Measurements from ENCODE around the gene OR52N2. TPM values are rescaled to one million over a fixed set of nuclear protein-coding genes. Genes with fewer than 3 reads are reported as not detected.

The OR52N2 gene
- total RNA-seq, 1 donor from 2014 or later: not detected

GRCh38 chr11:5803982-5804381 lies 4.7 kb upstream of the OR52N2 start:
- H3K27me3 ChIP-seq: no peaks in the 10 kb centered on the region
- TF ChIP-seq POLR2A (IDR thresholded peaks at IDR 0.05): no peak
- TF ChIP-seq CTCF (IDR thresholded peaks at IDR 0.05): no peak
- no peak for TF ChIP-seq POLR2AphosphoS5 (IDR thresholded peaks at IDR 0.05; ENCODE audit: insufficient read depth in 1 of 2, low read depth in 1 of 2)
- DNase-seq (ENCODE audit: extremely low spot score in 2 of 2): no peak
- H3K4me3 ChIP-seq: no peak overlapping the region
- no peak overlapping the region for H3K27ac ChIP-seq
- H3K36me3 ChIP-seq: no peaks in the 10 kb centered on the region
- intact Hi-C loops (cut with DNase I): loop anchor here (10.0 kb wide), 1 partner anchor 329 kb away; no protein-coding TSS in a partner anchor
- H3K4me1 ChIP-seq: no peaks in the 10 kb centered on the region
- no peaks in the 10 kb centered on the region for H3K9me3 ChIP-seq

GRCh38 chr11:5807580-5807979 lies 1.1 kb upstream of the OR52N2 start:
- TF ChIP-seq POLR2A (IDR thresholded peaks at IDR 0.05) (no peak), CTCF (IDR thresholded peaks at IDR 0.05) (no peak), POLR2AphosphoS5 (IDR thresholded peaks at IDR 0.05; ENCODE audit: insufficient read depth in 1 of 2, low read depth in 1 of 2) (no peak)
- intact Hi-C loops (cut with DNase I): loop anchor here (10.0 kb wide), 1 partner anchor 333 kb away; no protein-coding TSS in a partner anchor
- no peaks in the 10 kb centered on the region for H3K27me3 ChIP-seq
- H3K36me3 ChIP-seq: no peaks in the 10 kb centered on the region
- DNase-seq (ENCODE audit: extremely low spot score in 2 of 2): no peak
- H3K27ac ChIP-seq: no peak overlapping the region
- H3K4me1 ChIP-seq: no peaks in the 10 kb centered on the region
- H3K4me3 ChIP-seq: no peak overlapping the region
- H3K9me3 ChIP-seq: no peaks in the 10 kb centered on the region

- Histone ChIP-seq H3K9me3 (no peaks in the 10 kb centered on the region), H3K36me3 (no peaks in the 10 kb centered on the region), H3K4me1 (no peaks in the 10 kb centered on the region), H3K27ac (no peak overlapping the region), H3K27me3 (no peaks in the 10 kb centered on the region), H3K4me3 (peak overlapping the region; percentile 30 to 42)
- TF ChIP-seq POLR2AphosphoS5 (IDR thresholded peaks at IDR 0.05; ENCODE audit: insufficient read depth in 1 of 2, low read depth in 1 of 2) (no peak), POLR2A (IDR thresholded peaks at IDR 0.05) (no peak), CTCF (IDR thresholded peaks at IDR 0.05) (no peak)
- intact Hi-C loops (cut with DNase I): loop anchor here (10.0 kb wide), 1 partner anchor 334 kb away; no protein-coding TSS in a partner anchor
- DNase-seq (ENCODE audit: extremely low spot score in 2 of 2): no peak
Observed at GRCh38 chr11:5809122-5809519, 397 bp downstream of the OR52N2 start.

- Histone ChIP-seq H3K36me3 (no peaks in the 10 kb centered on the region), H3K9me3 (no peaks in the 10 kb centered on the region), H3K4me1 (no peaks in the 10 kb centered on the region), H3K27ac (no peak overlapping the region), H3K4me3 (no peak overlapping the region), H3K27me3 (no peaks in the 10 kb centered on the region)
- intact Hi-C loops (cut with DNase I): loop anchor here (10.0 kb wide), 1 partner anchor 335 kb away; no protein-coding TSS in a partner anchor
- TF ChIP-seq POLR2AphosphoS5 (IDR thresholded peaks at IDR 0.05; ENCODE audit: insufficient read depth in 1 of 2, low read depth in 1 of 2) (no peak), CTCF (IDR thresholded peaks at IDR 0.05) (no peak)
- no peak for DNase-seq (ENCODE audit: extremely low spot score in 2 of 2)
Observed at GRCh38 chr11:5809905-5810795, 1.4 kb downstream of the OR52N2 start.

GRCh38 chr11:5815534-5815933 lies 6.8 kb downstream of the OR52N2 start:
- intact Hi-C loops (cut with DNase I): no loop called here
- Histone ChIP-seq H3K27ac (no peak overlapping the region), H3K27me3 (no peaks in the 10 kb centered on the region), H3K4me1 (peaks cover 7% of the 10 kb centered on the region), H3K36me3 (no peaks in the 10 kb centered on the region), H3K9me3 (no peaks in the 10 kb centered on the region), H3K4me3 (no peak overlapping the region)
- TF ChIP-seq CTCF (IDR thresholded peaks at IDR 0.05): no peak
- TF ChIP-seq POLR2AphosphoS5 (IDR thresholded peaks at IDR 0.05; ENCODE audit: insufficient read depth in 1 of 2, low read depth in 1 of 2): no peak
- no peak for TF ChIP-seq POLR2A (IDR thresholded peaks at IDR 0.05)
- no peak for DNase-seq (ENCODE audit: extremely low spot score in 2 of 2)

Measured in vagina (tissue), 2 donors.